Neural progenitor cell (in vitro differentiated cells): ENCODE data around the gene FMN1.

Experiments used
- CTCF ChIP-seq: fragments of 200-600 bp; sonication (generic); IDR thresholded peaks from 2 replicates; pipeline ENCODE4 v1.5.1; 2017; ENCODE audit warnings: antibody characterized with exemption, mild to moderate bottlenecking
- EZH2 ChIP-seq: fragments of 200-600 bp; sonication (generic); IDR thresholded peaks from 2 replicates; pipeline ENCODE4 v1.6.1; 2017; ENCODE audit warnings: antibody characterized with exemption, mild to moderate bottlenecking, moderate library complexity
- EZH2phosphoT487 ChIP-seq: fragments of 200-600 bp; sonication (generic); IDR thresholded peaks from 2 replicates; pipeline ENCODE4 v1.6.1; 2017; ENCODE audit warnings: antibody characterized with exemption

- no peak for TF ChIP-seq CTCF
- no peak for TF ChIP-seq EZH2phosphoT487
- TF ChIP-seq EZH2 = no peak
These were observed 9.6 kb upstream of the FMN1 start for GRCh38 chr15:33204087-33204486.
